Kidney (tissue), 14 donors: ENCODE measurements around the gene UGT2B7. TPM values are rescaled to one million over a fixed set of nuclear protein-coding genes. Genes with fewer than 3 reads are reported as not detected.

Source experiments
- DNase-seq, 5 donors: peaks; one replicate each; pipeline ENCODE4 v3.0.0-alpha.2; 2013 to 2020
- FAIRE-seq: peaks from 2 replicates; lab custom pipeline; 2012; peaks lifted over from hg19 to GRCh38; lab: Jason Lieb, UNC
- H3K27ac ChIP-seq, 2 donors: one replicate each; pipeline ENCODE4 v1.7.0; 2013; ENCODE audit warnings: low read depth in 2 of 2, low read length in 2 of 2, inconsistent platforms in 1 of 2
- H3K27me3 ChIP-seq: one replicate; pipeline ENCODE4 v1.7.1; 2013; ENCODE audit warnings: low read length, inconsistent platforms; ENCODE audit not compliant: control insufficient read depth, insufficient read depth
- H3K36me3 ChIP-seq, 3 donors: one replicate each; pipeline versions ENCODE4 v1.7.0 to v1.7.1; 2013; ENCODE audit warnings: low read length in 3 of 3, control low read depth in 1 of 3, inconsistent platforms in 1 of 3; ENCODE audit not compliant: insufficient read depth in 3 of 3, control insufficient read depth in 2 of 3
- H3K4me1 ChIP-seq, 3 donors: one replicate each; pipeline versions ENCODE4 v1.7.0 to v1.7.1; 2013; ENCODE audit warnings: low read length in 3 of 3, inconsistent platforms in 1 of 3, low read depth in 1 of 3; ENCODE audit not compliant: control insufficient read depth in 2 of 3, insufficient read depth in 2 of 3
- H3K4me3 ChIP-seq, 3 donors: one replicate each; pipeline versions ENCODE4 v1.7.0 to v1.8.1; 2013; ENCODE audit warnings: low read length in 3 of 3, control low read depth in 1 of 3, inconsistent platforms in 1 of 3
- H3K9ac ChIP-seq, 3 donors: one replicate each; pipeline versions ENCODE4 v1.7.0 to v1.7.1; 2013; ENCODE audit warnings: low read length in 3 of 3, control low read depth in 1 of 3, inconsistent platforms in 1 of 3
- H3K9me3 ChIP-seq, 3 donors: one replicate each; pipeline versions ENCODE4 v1.7.0 to v1.7.1; 2013; ENCODE audit warnings: low read length in 3 of 3, control low read depth in 1 of 3, inconsistent platforms in 1 of 3; ENCODE audit not compliant: control insufficient read depth in 2 of 3, insufficient read depth in 1 of 3
- CTCF ChIP-seq: IDR thresholded peaks from 3 replicates; pipeline ENCODE4 v1.5.1; 2012; ENCODE audit warnings: mild to moderate bottlenecking, moderate library complexity, borderline replicate concordance; ENCODE audit not compliant: insufficient read depth; ENCODE audit errors: extremely low read depth
- intact Hi-C: fragments of 100-400 bp; cut with DNase I; formaldehyde crosslinking; loops from one replicate; pipeline ENCODE4 v1.11.1; 2022
- polyA plus RNA-seq: library from polyadenylated mRNA; stranded (reverse); fragments of 350-450 nt; fragmentation: Illumina TruSeq; extraction: RNeasy Lipid Tissue Mini Kit (QIAGEN cat#74804); gene quantifications from one replicate; pipeline ENCODE4 v1.2.3, GENCODE V29; 2014; ENCODE audit warnings: low read depth, low replicate concordance; ENCODE audit not compliant: insufficient read depth
- total RNA-seq: library from RNA; stranded (reverse); fragmentation: NEBNext Ultra II Directional; extraction: Animal tissue kit (Norgen Biotek cat#: 25700); gene quantifications from one replicate; pipeline ENCODE4 v1.2.1, GENCODE V29; 2021
- donor health status: control.
- donor health status: control.
- donor health status: control.
- donor health status: control.
- donor health status: control.
- donor health status: DM: yes; HTN: yes; CAD: no.
- donor health status: Normal renal cell carcinoma (clear cell type).

Gene UGT2B7
- total and polyA plus RNA-seq, 2 donors from 2014 or later, result 161 to 390 TPM

- FAIRE-seq, result no peak
- no peaks in the 10 kb centered on the region for H3K4me1 ChIP-seq
- no peak overlapping the region for H3K9ac ChIP-seq
- no peaks in the 10 kb centered on the region for H3K36me3 ChIP-seq
- no peak for DNase-seq
- no peak for TF ChIP-seq CTCF
- no peak overlapping the region for H3K27ac ChIP-seq
- intact Hi-C loops, result no loop called here
- no peak overlapping the region for H3K4me3 ChIP-seq
- no peaks in the 10 kb centered on the region for H3K9me3 ChIP-seq
- no peaks in the 10 kb centered on the region for H3K27me3 ChIP-seq
Measured at GRCh38 chr4:69141320-69141719, 45.0 kb downstream of the UGT2B7 start.

DNA sequence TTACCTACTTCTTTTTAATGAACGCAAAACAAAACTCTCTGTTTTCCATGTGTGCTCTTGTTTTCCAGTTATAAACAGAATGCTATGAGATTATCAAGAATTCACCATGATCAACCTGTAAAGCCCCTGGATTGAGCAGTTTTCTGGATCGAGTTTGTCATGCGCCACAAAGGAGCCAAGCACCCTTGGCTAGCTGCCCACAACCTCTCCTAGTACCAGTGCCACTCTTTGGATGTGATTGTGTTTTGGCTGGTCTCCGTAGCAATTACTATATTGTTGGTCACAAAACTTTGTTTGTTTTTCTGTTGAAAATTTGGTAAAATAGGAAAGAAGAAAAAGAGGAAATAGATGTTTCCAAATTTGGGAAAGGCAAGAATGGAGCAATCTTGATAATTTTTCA, 51.1 kb downstream of the UGT2B7 start:
- no peaks in the 10 kb centered on the region for H3K27me3 ChIP-seq
- TF ChIP-seq CTCF, result no peak
- DNase-seq (no peak), FAIRE-seq (no peak)
- H3K4me1 ChIP-seq, result no peaks in the 10 kb centered on the region
- H3K27ac ChIP-seq, result no peak overlapping the region
- H3K9ac ChIP-seq, result no peak overlapping the region
- H3K4me3 ChIP-seq, result no peak overlapping the region
- H3K36me3 ChIP-seq, result no peaks in the 10 kb centered on the region
- intact Hi-C loops, result no loop called here
- no peaks in the 10 kb centered on the region for H3K9me3 ChIP-seq

GRCh38 chr4:69154021-69154420, 57.7 kb downstream of the UGT2B7 start:
- FAIRE-seq, result peak; percentile 64
- DNase-seq, result no peak
- intact Hi-C loops, result no loop called here
- Histone ChIP-seq H3K36me3 (no peaks in the 10 kb centered on the region), H3K9me3 (no peaks in the 10 kb centered on the region), H3K9ac (no peak overlapping the region), H3K4me3 (no peak overlapping the region), H3K27ac (no peak overlapping the region), H3K4me1 (no peaks in the 10 kb centered on the region), H3K27me3 (no peaks in the 10 kb centered on the region)
- no peak for TF ChIP-seq CTCF

DNA sequence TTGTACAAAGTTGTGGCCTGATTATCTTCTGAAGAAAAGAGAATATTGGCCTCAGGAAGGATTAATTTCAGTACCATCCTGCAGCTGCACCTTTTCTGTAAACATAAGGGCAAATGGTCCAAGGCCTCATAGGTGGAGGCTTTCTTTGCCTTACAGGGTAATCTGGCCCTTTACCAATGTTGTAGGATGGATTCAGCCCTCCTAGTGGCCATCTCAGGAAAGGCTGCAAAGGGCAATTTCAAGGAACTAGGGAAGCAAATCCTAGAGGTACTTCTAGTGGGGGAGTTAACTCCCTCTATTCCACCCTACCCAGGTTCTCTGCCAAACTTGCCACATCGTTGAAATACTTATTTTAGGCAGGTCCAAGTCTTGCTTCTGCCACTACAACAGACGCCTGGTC, 60.6 kb downstream of the UGT2B7 start:
- no peak overlapping the region for H3K4me3 ChIP-seq
- H3K27ac ChIP-seq, result no peak overlapping the region
- no peak for DNase-seq
- H3K9ac ChIP-seq, result no peak overlapping the region
- no peaks in the 10 kb centered on the region for H3K27me3 ChIP-seq
- FAIRE-seq, result no peak
- H3K9me3 ChIP-seq, result no peaks in the 10 kb centered on the region
- H3K4me1 ChIP-seq, result no peaks in the 10 kb centered on the region
- TF ChIP-seq CTCF, result peak; percentile 9
- H3K36me3 ChIP-seq, result no peaks in the 10 kb centered on the region
- intact Hi-C loops, result no loop called here
